ENCODE data around the gene GATB. TPM values are rescaled to one million over a fixed set of nuclear protein-coding genes. Genes with fewer than 3 reads are reported as not detected.

GATB gene
- total RNA-seq, 1 donor from 2014 or later, result 22.9 TPM

- CTCF ChIA-PET, result no interaction called here
- no peaks in the 10 kb centered on the region for H3K27me3 Mint-ChIP-seq
- DNase-seq (no peak), ATAC-seq (ENCODE audit: low read depth) (no peak)
- no peak overlapping the region for H3K27ac Mint-ChIP-seq
- H3K4me1 Mint-ChIP-seq, result no peaks in the 10 kb centered on the region
- intact Hi-C loops (cut with micrococcal nuclease), result no loop called here
- POLR2A ChIA-PET, result no interaction called here
- H3K4me3 Mint-ChIP-seq, result no peak overlapping the region
- no peaks in the 10 kb centered on the region for H3K9me3 Mint-ChIP-seq
- TF ChIP-seq CTCF (IDR thresholded peaks at IDR 0.05), result no peak
- H3K36me3 Mint-ChIP-seq (ENCODE audit: low read depth), result no peaks in the 10 kb centered on the region
These were observed 118.8 kb downstream of the GATB start for GRCh38 chr4:151641983-151642382.

- no peak for TF ChIP-seq CTCF (IDR thresholded peaks at IDR 0.05)
- H3K9me3 Mint-ChIP-seq, result no peaks in the 10 kb centered on the region
- no peak for DNase-seq
- intact Hi-C loops (cut with micrococcal nuclease), result no loop called here
- no peak overlapping the region for H3K4me3 Mint-ChIP-seq
- no peaks in the 10 kb centered on the region for H3K4me1 Mint-ChIP-seq
- H3K27ac Mint-ChIP-seq, result no peak overlapping the region
- no peaks in the 10 kb centered on the region for H3K36me3 Mint-ChIP-seq (ENCODE audit: low read depth)
- ATAC-seq (ENCODE audit: low read depth), result no peak
- H3K27me3 Mint-ChIP-seq, result no peaks in the 10 kb centered on the region
- CTCF ChIA-PET, result no interaction called here
- POLR2A ChIA-PET, result interaction anchor here (0.6 kb wide), 1 partner anchor 1404 kb away, joined by 3 read pairs; no protein-coding TSS in a partner anchor
These were observed 119.6 kb downstream of the GATB start for GRCh38 chr4:151641167-151641566.

- CTCF ChIA-PET, result no interaction called here
- no peaks in the 10 kb centered on the region for H3K36me3 Mint-ChIP-seq (ENCODE audit: low read depth)
- POLR2A ChIA-PET, result no interaction called here
- H3K27ac Mint-ChIP-seq, result no peak overlapping the region
- H3K4me3 Mint-ChIP-seq, result no peak overlapping the region
- no peaks in the 10 kb centered on the region for H3K4me1 Mint-ChIP-seq
- intact Hi-C loops (cut with micrococcal nuclease), result no loop called here
- no peak for DNase-seq
- TF ChIP-seq CTCF (IDR thresholded peaks at IDR 0.05), result no peak
- no peak for ATAC-seq (ENCODE audit: low read depth)
- H3K27me3 Mint-ChIP-seq, result peaks cover 2% of the 10 kb centered on the region
- no peaks in the 10 kb centered on the region for H3K9me3 Mint-ChIP-seq
These were observed 120.4 kb downstream of the GATB start for GRCh38 chr4:151640381-151640780.

GRCh38 chr4:151638295-151638858, 122.4 kb downstream of the GATB start:
- ATAC-seq (ENCODE audit: low read depth), result no peak
- H3K36me3 Mint-ChIP-seq (ENCODE audit: low read depth), result no peaks in the 10 kb centered on the region
- CTCF ChIA-PET, result no interaction called here
- no peak overlapping the region for H3K27ac Mint-ChIP-seq
- TF ChIP-seq CTCF (IDR thresholded peaks at IDR 0.05), result no peak
- no peaks in the 10 kb centered on the region for H3K9me3 Mint-ChIP-seq
- peaks cover 2% of the 10 kb centered on the region for H3K27me3 Mint-ChIP-seq
- no peak for DNase-seq
- H3K4me3 Mint-ChIP-seq, result no peak overlapping the region
- POLR2A ChIA-PET, result no interaction called here
- intact Hi-C loops (cut with micrococcal nuclease), result no loop called here
- no peaks in the 10 kb centered on the region for H3K4me1 Mint-ChIP-seq

- H3K36me3 Mint-ChIP-seq (ENCODE audit: low read depth), result no peaks in the 10 kb centered on the region
- TF ChIP-seq CTCF (IDR thresholded peaks at IDR 0.05), result no peak
- no peak overlapping the region for H3K27ac Mint-ChIP-seq
- H3K9me3 Mint-ChIP-seq, result no peaks in the 10 kb centered on the region
- no peaks in the 10 kb centered on the region for H3K4me1 Mint-ChIP-seq
- CTCF ChIA-PET, result no interaction called here
- DNase-seq, result no peak
- POLR2A ChIA-PET, result no interaction called here
- peaks cover 27% of the 10 kb centered on the region for H3K27me3 Mint-ChIP-seq
- no peak overlapping the region for H3K4me3 Mint-ChIP-seq
- intact Hi-C loops (cut with micrococcal nuclease), result no loop called here
- no peak for ATAC-seq (ENCODE audit: low read depth)
These were observed 129.5 kb downstream of the GATB start for GRCh38 chr4:151631349-151631748.

Data from activated B cell treated with CpG ODN at 0.5 μM for 24 hours (primary cell).